Stimulated activated CD8-positive, alpha-beta memory T cell treated with anti-CD3 and anti-CD28 coated beads, Interleukin-12 subunit alpha, Interleukin-12 subunit beta, amount 100 ng/mL, for 4 hours (primary cell): ENCODE measurements around the gene AKR1E2.

ENCODE experiments used
- DNase-seq: peaks from one replicate; pipeline ENCODE4 v3.0.0-alpha.2; 2020; ENCODE audit warnings: low read depth

Gene AKR1E2

DNA sequence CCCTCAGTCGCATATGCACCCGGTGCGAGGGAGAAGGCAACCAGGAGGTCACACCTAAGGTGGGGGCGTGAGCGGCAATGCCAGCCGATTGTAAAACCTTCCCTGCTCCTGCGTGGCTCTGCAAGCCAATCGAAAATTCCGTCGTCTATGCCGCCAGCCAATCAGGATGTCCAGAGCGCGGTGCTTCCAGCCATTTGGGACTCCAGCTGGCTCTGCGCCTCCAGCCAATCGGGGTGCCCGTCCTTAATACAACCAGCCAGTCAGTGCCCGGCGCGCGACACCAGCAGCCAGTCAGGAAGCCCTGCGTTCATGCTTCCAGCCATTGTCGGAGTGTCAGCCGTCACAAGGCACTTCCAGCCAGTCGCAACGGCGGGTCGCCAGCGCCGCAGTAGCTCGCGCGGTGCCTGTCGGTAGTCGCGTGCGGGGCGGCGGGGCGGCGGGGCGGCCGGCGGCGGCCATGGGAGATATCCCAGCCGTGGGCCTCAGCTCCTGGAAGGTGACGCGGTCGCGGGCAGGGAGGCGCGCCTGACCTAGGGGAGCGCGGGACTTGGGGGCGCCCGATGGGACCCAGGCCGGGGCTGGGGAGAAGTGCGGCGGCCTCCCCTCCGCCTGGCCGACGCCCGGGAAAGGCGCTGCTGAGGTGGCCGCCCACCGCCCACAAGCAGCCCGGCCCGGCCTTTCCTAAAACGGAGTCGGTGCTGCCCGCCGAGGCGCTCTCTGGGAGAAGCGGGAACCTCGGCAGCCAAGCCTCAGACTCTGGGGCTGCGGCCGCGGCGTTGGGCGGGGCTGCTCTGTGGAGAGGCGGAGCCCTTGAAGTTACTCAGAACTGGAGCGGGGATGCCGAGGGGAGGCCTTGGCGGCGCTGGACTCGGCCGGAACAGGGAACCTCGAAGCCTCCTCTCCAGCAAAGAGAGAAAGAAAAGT lies at the start of gene AKR1E2:
Gene AKR1E2 (plus strand): TSS at position 340 of the 924 bp plus-strand sequence. CDS start 118 bp downstream, at position 458.
- peak; percentile 28 for DNase-seq

DNA sequence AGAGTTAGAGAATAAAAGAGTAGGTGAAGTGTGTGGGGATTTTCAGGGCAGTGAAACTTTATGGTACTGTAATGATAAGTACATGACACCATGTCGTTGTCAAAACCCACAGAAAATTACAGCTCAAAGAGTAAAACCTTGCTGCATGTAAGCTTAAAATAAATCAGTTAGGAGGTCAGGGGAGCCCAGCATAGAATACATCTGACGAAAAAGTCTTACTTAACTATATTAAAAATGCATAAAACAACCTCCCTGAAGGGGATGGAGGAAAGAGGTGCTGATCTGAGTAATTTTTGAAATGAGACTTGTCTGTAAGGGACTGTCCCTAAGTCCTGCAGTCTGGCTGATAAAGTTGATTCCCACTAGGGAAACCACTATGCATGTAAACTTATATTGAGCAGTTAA lies 49.8 kb upstream of the AKR1E2 start:
- DNase-seq = no peak

DNA sequence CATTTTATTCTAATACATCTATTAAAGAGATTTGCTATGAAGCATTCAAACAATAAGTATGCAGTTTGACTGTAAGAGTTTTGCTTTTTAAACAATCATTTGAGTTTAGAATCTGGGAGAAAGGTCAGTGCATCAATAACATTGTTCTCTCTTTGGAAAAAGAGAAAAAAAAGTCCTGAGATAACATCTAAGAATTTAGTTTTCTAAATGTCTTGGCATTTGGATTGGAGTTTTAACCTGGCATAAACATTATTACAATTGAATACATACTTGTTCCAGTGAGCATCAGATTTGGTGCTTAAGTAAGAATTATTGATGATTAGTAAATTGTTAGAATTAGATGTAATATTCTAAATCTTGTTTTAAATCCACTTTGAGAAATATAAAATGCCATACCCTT lies 47.2 kb upstream of the AKR1E2 start:
- DNase-seq = no peak

DNA sequence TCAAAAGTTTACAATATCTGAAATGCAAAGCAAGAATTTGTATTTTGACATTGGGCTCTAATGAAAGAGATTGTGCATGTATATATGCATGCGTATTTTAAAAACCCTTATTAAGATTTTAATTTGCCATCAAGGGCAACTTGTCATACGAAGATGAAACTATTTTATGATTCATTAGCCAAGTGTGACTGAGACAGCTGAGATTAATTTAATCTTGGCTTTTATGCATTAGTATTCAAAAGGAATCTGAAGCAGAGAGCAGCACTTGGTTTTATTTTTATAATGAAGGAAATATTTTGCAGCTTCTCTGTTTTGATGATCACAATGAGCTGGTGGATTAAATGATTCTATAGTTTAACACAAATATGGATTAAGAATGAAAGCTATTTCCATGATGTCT lies 45.9 kb upstream of the AKR1E2 start:
- DNase-seq = no peak

DNA sequence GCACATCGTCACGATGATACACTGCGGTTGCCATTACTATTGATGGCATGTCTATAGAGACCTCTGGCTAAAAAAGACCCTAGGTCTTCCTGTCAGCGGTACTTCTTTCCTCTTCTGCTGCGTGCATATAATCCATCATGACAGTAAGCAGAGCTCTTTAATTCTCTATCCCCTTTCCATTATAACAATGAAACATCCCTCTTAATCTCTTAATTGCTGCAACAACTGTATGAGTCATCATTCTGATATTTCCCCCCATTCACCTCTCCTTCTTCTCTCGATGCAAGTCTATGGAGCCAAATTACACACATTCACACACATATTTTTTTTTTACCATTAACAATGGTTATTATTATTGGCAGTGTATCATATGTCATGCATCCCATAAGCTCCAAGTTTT lies 45.2 kb upstream of the AKR1E2 start:
- DNase-seq = no peak

DNA sequence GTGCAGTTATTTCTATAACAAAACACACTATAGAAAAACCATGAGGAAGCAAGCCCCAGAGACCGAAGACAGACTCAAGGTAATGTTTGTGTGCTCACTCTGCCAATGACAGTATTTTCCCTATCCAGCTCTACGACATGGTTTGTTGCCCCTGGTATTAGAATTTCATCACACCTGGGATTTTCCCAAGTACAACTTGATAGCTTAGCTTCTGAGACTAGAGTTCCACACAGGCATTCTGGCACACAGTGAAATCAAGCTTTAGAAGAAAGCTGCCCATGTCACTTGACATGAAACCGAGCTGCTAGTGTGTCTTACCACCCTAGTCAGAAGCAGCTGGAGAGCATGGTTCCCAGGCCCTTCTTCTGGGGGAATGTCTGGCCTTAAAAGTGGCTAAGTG lies 44.1 kb upstream of the AKR1E2 start:
- DNase-seq = no peak

DNA sequence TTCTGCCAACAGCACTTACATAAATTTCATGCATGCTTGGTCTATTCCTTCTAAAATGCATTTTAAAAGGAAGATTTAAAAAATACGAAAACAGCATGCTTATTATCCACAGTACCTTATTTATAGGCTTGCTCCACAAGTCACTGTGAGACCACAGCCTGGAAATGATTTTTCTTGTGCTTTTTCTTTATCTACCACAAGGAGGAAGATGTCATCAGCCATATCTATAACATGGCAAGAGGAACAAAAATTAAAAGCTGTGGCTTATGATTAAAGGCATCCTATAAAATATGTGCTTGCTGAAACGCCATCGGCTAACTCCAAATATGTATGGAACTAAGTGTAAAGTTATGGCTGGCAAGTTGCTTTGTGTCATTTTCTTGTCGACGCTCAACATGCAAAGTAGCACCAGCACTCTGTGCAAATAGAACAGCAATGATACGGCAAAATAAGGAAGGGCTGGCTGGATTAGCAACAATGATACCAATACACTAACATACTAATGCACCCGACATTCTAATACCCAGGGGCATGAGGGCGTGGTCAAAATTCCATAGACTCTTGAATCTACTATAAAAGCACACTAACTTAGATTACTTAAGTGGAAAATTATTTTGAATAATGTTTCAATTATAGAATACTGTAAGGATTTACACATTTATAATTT lies 41.2 kb upstream of the AKR1E2 start:
- no peak for DNase-seq

DNA sequence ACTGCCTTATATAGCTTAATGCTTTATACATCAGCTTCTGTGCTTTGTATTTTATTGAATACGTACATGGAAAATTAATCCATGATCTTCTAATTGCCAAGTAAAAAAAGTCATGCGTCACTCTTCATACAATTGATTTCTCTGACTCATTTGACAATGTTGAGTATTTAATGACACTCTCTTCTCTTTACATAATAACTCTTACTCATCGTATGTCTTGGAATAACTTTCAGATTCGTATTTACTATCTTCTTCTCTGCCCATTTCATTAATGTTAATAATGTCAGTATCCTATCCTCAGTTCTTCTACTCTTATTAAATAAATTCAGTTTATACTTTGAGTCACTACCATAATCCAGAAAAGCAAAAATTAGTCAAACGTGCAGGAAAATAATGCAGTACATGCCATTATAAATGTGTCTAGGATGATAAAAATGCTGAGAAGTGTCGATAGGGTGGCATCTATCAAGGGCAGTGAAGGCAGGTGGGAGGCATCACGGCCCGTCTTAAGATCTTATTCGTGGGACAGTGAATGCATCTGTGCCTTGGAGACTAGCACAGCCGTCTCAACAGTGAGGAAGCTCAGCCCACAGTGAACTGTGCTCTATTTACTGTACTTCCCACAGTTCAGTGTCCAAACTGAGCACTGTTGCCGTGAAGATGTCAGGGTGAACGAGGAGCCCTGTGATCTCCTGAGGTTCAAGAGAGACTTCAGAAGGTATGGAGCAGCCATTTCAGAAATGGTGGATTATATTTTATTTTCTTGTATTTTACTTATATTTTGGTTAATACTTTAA lies 39.8 kb upstream of the AKR1E2 start:
- no peak for DNase-seq

DNA sequence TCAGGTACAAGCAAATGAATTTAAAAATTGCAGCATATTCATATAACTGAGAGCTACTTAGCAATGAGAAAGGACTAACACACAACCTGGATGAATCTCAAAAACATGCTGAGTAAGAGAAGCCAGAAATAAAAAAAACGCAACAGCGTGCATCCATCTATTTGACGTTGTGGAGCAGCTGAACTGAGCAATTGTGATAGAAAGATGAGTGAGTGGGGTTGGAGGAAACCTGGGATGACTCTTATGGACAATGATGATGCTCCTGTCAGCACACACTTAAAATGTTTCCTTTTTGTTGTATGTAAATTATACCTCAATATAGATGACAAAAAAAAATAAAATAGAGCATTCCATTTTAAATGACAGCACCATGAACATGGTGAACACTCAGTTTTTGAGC lies 36.0 kb upstream of the AKR1E2 start:
- no peak for DNase-seq

DNA sequence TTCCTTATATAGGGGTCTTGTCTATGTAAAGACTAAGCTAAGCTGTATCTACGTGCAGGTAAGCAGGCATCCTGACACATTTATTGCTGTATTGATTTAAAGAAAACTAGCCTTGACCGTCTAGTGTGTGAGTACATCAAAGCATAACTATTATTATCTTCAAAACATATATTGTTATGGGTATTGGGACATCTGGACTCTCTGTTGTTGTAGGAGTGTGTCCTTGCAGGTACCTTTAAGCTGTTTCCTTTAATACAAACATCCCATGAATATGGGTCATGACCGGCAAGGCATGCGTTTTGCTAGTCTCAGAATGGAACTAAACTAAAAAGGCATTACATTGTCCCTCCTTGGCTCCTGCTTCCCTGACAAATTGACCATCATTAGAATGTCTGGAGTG lies 35.1 kb upstream of the AKR1E2 start:
- DNase-seq = no peak

DNA sequence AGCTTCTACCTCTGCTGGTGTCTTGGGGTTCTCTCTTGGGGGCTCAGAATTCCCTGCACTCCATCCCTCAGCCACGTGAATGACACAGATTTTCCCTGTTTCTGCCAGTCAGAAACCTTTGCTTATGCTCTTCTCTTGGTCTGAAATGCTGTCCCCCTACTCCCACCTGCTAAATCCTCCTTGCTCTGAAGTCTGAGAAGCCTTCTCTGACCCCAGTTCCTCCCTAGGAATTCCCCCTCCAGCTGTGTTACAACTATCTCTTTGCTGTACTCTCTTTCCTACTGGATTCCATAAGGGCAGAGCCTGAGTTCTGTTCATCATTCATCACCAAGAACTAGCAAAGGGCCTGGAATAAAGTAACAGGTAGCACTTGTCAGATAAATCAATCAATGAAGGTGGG lies 33.6 kb upstream of the AKR1E2 start:
- no peak for DNase-seq

DNA sequence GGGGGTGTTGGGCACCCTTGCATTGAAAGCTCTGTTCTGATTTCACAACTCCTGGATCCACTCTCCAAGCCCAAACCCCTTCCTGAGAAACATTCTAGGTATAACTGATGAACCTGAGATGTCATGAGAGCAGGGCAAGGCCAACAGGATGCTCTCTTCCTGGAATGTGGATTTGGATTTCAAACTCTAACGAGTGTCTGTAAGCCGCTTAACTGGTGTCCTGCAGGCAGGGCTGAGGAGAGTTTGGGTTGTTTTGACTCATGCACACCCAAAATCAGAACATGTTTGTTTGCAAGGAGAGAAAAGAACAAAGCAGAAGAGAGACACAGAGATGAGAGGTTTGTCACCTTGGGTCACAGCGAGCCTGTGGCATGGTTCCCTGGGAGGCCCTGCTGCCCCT lies 24.6 kb upstream of the AKR1E2 start:
- DNase-seq = no peak

DNA sequence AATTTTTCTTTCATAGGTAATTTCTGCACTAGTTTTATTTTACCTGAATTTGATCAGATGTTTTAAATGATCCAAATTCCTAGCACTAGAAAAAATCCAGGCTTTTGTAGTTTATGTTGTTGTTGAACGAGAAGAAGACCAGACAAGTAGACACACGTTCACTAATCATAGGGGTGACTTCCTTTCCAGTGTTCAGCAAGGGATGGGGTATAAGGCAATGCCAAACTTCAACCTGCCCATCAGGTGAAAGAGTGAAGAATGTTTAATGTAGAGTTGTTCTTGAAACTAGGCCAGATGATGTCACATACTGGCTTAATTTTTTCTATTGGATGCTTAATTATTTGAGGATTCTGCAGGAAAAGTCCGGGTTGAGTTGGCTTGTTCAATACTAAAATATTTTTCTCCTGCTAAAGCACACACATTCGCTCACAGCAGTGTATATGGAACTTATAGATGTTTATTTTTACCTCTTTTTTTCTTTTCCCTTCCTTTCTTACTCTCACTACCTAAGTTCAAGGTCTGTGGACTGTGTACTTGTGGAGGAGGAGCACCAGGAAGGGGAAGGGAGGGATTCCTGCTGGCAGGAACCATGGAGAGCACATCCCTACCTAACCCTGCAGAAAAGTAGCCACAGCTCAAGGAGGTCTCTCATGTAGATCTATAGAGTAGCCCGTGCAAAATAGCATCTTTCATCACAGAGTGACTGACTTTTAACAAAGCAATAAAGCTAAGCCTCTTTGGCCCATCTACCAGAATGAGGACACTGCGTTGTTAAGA lies 23.1 kb upstream of the AKR1E2 start:
- DNase-seq = no peak

DNA sequence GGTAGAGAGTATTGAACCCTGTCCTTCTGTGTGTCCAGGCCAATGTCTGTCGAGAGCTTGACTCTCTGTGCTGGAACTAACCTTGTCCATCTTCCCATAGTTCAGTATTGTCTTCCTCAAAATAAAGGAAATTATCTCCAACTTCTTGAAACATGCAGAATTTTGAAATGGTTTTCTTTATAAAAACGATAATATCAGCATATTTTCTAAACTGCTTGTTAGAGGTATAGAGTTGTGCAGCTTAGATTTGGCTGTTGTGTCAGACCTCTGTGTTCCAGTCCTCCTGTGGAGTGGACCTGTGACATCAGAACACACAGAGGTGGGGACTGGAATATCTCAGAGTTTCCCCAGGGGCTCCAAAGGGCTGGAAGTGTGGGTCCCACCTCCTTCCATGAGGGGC lies 22.2 kb upstream of the AKR1E2 start:
- no peak for DNase-seq

DNA sequence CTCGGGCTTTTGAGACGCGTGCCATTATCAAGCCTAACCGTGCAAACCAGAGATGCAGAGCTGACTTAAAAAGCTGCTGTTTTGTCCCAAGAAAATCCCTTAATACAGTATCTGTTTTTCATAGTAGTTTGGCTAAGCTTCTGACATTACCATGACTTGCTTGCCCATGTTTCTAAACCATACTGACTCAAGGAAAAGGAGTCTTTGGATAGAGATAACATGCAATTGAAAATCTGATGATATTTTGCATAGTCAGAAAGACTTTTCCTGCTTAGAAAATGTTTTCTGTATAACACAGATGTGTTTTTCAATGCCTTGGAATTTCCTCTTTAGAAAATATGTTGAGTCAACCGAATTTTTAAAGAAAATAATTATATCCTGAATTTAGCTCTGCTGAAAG lies 21.5 kb upstream of the AKR1E2 start:
- no peak for DNase-seq

DNA sequence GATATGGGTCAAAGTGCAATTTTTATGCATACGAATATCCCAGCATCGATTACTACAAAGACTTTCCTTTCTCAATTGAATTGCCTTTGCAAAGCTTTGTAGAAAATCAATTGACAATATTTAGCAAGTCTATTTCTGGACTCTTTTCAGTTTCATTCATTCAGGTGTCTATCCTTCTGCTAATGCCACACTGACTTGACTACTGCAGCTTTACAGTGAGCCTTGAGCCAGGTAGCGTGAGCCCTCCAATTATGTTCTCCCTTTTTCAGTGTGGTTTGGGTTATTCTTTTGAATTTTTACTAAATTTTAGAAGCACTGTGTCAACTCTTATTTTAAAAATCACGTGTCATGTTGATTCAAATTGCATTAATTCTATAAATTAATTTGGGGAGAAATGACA lies 19.5 kb upstream of the AKR1E2 start:
- DNase-seq = no peak

DNA sequence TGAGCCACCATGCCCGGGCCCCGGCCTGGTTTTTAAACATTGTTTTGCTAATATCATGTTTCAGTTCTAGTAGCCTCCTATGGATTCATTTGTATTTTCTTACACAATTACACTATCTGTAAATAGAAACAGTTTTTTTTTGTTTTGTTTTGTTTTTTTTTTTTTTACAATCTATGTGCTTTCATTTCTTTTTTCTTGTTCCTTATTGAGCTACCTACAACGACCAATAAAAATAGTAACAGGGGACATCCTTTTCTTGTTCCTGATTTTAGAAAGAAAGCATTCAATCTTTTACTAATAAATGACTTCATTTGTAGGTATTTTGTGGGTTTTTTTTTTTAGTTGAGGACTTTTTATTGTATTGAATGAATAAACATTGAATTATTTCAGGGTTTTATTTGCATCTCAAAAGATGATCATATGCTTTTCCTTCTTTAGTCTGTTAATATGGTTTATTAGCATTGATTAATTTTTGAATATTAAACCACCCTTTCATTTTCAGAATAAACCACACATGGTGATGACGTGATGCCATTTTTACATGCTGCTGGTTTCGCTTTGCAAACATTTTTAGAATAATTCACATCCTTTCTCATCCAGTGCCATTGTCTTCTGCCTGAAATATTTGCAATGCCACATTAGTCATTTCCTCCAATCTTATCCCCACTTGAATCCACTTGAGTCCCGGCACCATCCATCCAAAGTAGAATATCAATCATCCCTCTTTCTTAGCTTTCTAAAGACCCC lies 18.1 kb upstream of the AKR1E2 start:
- DNase-seq = no peak

DNA sequence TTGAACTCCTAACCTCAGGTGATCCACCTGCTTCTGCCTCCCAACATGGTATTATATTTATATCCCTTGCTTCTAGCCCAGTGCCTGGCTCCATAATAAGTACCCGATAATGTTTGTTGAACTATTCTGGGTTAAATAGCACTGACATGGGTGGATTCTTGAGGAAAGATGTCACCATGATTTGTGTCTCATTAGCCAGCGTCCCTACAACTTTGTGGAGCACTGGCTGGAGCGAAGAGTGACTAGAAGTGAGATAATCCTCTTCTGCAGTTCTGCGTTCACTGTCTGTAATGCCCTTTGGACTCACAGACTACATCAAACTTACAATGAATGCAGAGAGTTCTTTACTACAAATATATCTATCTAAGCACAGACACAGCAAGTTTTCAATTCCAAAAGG lies 16.9 kb upstream of the AKR1E2 start:
- DNase-seq = no peak

DNA sequence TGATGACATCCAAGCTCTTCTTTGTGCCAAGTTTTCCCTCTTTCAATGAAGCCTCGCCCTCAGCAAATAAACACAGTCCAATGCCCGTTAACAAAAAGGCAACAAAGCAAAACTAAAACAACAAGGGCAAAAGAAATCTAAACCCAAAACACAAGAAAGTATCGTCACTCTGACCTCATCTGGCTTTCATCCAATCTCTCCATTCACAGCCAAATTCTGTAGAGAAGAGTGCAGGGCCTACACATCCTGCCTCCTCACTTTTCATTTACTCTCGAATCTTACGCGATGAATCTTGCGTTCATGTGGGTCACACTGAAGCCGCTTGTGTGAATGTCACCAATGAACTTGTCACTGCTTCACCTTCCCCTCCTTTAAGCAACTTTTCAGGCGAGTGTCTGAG lies 15.9 kb upstream of the AKR1E2 start:
- DNase-seq = no peak

DNA sequence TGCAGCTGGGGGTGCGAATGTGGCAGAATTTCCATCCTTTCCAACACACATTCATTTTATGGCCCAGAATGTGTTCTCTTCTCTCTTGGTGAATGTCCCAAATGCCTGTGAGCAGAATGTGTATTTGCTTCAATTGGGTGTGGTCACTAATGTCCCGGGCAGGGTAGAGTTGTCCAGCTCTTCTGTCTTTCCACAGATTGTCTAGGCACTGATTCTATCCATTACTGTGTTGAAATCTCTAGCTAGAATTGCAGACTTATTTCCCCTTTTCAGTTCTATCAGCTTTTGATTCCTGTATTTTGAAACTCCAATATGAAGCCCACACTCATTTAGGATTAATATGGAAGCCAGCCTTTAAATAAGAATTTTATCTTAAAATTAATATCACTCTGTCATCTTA lies 14.0 kb upstream of the AKR1E2 start:
- no peak for DNase-seq

DNA sequence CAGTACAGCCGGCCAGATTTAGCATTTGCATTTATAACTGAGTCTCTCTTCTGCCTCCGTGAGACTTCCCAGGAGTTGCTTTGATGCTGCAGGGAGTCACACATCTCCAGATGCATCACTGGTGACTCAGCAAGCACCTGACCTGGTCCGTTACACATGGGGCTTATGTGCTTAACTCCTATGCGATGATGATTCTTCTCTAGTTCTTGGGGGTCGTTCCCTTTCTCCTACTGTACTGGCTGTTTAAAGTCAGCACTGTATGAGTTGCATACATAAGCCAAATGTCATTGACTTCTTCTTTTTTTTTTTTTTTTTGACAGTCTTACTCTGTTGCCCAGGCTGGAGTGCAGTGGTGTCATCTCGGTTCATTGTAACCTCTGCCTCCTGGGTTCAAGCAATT lies 13.0 kb upstream of the AKR1E2 start:
- DNase-seq = no peak
